SU-DHL-6 (cell line): ENCODE results near the gene ZNF580.

Experiments used
- EZH2phosphoT487 ChIP-seq: fragments of 200-600 bp; sonication (generic), shearing (Covaris generic); conservative IDR thresholded peaks from 2 replicates; pipeline ENCODE4 v1.6.1; 2018; ENCODE audit warnings: mild to moderate bottlenecking, antibody characterized with exemption, low read length, moderate library complexity, mixed read lengths
- TF ChIP-seq, protein P1 (sequence below): fragments of 200-600 bp; sonication (generic); IDR thresholded peaks from one replicate; pipeline ENCODE4 v1.5.1; 2017; ENCODE audit warnings: antibody characterized with exemption, mild to moderate bottlenecking, low read length, moderate library complexity; ENCODE audit not compliant: insufficient read depth, poor library complexity, severe bottlenecking

- TF ChIP-seq, protein P1, sequence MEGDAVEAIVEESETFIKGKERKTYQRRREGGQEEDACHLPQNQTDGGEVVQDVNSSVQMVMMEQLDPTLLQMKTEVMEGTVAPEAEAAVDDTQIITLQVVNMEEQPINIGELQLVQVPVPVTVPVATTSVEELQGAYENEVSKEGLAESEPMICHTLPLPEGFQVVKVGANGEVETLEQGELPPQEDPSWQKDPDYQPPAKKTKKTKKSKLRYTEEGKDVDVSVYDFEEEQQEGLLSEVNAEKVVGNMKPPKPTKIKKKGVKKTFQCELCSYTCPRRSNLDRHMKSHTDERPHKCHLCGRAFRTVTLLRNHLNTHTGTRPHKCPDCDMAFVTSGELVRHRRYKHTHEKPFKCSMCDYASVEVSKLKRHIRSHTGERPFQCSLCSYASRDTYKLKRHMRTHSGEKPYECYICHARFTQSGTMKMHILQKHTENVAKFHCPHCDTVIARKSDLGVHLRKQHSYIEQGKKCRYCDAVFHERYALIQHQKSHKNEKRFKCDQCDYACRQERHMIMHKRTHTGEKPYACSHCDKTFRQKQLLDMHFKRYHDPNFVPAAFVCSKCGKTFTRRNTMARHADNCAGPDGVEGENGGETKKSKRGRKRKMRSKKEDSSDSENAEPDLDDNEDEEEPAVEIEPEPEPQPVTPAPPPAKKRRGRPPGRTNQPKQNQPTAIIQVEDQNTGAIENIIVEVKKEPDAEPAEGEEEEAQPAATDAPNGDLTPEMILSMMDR = no peak
- TF ChIP-seq EZH2phosphoT487 = no peak
Observed at GRCh38 chr19:55611300-55611982, 29.4 kb upstream of the ZNF580 start.
